Left kidney (tissue), 2 donors: ENCODE results near the gene PPP2R5C. TPM values are rescaled to one million over a fixed set of nuclear protein-coding genes. Genes with fewer than 3 reads are reported as not detected.

Experiments used
- DNase-seq: peaks from one replicate; pipeline ENCODE4 v3.0.0-alpha.2; 2013
- polyA plus RNA-seq: library from polyadenylated mRNA; unstranded; fragments of 120-200 nt; gene quantifications from one replicate; pipeline ENCODE4 v1.2.1, GENCODE V29; 2013; ENCODE audit not compliant: insufficient read length

Gene PPP2R5C
- polyA plus RNA-seq, 1 donor: 116 TPM

GRCh38 chr14:101887219-101887618, 125.7 kb downstream of the PPP2R5C start:
- no peak for DNase-seq

- no peak for DNase-seq
Observed at GRCh38 chr14:101888182-101888581, 126.7 kb downstream of the PPP2R5C start.

DNA sequence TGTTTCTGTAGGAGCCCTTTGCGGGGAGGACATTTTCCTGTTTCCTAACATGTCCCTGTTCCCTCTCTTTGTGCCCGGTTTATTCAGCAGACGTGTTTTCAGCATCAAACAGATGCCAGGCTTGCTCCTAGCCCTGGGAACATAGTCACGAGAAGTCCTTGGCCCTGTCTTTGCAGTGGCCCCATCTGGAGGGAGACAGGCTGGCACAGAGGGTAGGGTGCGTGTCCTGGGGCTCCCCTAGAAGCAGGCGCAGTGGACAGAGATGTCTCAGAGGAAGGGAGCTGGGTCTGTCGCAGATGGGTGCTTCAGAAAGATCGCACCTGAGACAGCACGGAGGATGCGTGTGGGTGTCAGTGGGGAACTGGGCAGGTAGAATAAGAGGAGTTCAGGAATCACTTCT, 127.9 kb downstream of the PPP2R5C start:
- no peak for DNase-seq

GRCh38 chr14:101889898-101890297, 128.4 kb downstream of the PPP2R5C start:
- no peak for DNase-seq

DNA sequence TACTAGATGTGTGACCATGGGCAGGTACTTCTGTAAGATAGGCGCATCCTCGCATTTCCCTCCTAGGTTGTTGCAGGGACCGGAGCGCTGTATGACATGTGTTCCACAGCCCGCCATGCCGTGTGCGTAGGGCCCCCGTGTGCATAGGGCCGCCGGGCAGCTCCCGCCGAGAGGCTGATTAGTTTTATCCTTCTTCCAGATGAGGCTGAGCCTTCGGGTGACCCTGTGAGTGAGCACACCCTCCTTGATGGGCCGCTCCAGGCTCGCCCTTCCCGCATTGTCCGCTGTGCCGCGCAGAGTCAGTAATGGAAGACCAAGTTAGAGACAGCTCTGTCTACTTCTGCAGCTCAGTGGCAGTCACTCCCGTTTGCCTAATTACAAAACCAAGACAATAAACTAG, 130.0 kb downstream of the PPP2R5C start:
- no peak for DNase-seq

DNA sequence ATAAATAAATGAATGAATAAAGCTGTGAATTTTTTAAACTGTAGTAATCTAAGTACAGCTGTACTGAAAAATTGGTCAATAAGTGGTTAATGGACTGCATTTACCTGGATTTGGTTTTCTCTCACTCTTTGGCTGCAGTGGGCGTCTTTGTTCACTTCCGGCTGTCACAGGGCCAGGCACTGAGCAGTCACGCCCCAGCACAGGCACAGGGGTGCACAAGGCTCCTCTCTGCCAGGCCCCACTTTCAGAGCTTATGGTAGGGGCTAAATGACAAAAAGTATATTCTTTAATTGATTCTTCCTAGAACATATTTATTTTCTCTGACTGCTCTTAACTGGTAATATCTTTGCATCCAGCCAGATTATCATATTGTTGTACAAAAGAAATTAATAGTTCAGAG, 132.2 kb downstream of the PPP2R5C start:
- no peak for DNase-seq

DNA sequence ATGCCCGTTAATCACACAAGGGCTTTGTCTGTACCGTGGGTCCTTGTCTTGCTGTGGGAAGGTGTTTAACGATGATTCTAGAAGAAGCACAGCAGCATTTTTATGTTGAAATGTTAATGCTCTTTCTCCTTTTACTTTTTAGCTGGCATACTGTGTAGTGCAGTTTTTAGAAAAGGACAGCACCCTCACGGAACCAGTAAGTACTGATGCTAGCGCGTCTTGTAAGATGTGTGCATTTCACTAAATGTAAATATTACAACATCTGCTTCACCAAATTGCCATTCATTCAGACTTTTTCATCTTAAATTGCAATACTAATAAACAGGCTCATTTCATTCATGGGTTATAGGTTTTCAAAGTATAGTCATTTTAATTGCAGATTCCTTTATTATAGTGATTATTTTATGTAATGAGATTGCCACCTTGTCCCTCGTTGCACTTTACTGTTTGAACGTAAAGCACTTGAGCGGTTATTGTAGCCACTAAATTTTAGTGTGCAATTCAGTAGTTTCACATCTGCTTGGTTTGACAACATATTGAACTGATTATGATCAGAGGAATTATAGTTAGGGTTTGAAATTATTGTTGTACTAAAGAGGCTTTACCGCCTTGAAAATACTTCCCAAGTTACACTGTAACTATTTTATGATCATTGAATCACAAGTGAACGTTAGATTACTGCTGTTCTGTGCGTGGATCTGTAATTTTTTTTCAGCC, 133.0 kb downstream of the PPP2R5C start:
- DNase-seq: no peak

DNA sequence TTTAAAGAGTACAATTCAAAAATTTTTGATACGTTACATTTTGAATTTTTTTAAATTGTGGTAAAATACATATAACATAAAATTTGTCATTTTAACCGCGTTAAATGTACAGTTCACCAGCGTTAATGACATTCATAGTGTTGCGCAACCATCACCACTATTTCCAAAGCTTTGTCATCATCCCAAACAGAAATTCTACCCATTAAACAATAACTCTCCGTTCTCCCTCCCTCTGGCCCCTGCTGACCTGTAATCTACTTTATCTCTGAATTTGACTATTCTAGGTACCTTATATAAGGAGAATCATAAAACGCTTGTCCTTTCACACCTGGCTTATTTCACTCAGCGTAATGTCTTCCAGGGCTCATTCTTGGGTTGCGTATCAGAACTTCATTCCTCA, 133.7 kb downstream of the PPP2R5C start:
- no peak for DNase-seq

GRCh38 chr14:101897326-101897725, 135.8 kb downstream of the PPP2R5C start:
- DNase-seq: no peak

- no peak for DNase-seq
Observed at GRCh38 chr14:101898416-101898815, 136.9 kb downstream of the PPP2R5C start.

GRCh38 chr14:101899263-101899662, 137.8 kb downstream of the PPP2R5C start:
- DNase-seq: no peak

GRCh38 chr14:101900253-101900652, 138.7 kb downstream of the PPP2R5C start:
- no peak for DNase-seq

DNA sequence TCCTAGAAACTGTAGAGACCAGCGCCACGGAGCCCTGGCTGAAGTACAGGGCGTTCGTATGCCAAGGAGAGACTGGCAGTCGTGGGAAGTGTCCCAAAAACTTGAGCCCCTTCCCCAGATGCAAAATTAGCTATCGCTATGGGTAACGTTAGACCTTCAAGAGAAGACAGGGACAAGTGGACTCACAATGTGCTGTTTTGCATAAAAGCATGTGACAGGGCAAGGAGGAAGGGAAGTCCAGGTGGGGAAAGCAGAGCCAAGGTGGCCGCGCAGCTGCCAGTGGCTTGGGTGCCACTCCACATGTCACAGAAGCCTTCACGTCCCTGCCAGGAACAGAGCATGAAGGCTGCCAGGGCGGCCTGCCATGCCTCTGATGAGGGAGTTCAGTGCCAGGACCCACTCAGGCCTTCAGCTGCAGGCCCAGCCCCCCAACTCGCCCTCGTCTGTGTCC, 141.6 kb downstream of the PPP2R5C start:
- DNase-seq: no peak

DNA sequence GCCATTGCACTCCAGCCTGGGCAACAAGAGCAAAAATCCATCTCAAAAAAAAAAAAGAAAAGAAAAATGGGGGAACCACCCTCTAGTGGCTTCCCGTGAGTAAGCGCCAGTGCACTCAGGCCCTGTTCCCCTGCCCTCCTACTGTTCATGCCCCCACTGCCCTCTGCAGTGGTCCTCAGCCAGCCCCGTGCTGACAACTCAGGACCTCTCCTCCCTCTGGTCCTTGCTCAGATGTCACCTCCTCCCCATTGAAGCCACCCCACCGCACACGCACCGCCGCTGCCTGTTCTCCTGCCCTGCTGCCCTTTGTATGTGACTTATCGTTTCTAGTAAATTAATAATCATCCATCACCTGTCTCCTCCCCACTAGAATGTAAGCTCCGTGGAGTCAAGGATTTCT, 144.1 kb downstream of the PPP2R5C start:
- DNase-seq: no peak

DNA sequence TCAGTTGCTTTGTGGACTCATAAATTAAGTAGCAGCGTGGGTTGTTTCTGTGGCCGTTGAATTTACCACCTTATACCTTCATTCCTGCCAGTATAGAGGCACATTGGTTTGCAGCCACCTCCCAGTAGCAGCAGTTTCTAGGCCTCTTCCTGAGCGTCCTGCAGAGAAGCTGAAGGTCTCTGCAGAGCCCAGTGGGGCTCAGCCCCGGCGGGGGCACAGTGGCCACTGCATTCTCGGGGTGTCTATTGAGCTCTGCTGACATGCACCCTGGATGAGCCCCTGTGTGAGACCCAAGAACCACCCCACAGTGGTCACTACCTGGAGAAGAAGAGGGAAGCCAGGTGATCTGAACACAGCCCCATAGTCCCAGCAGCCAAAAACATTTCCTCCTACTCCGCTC, 145.1 kb downstream of the PPP2R5C start:
- no peak for DNase-seq

- no peak for DNase-seq
Observed at GRCh38 chr14:101907619-101908018, 146.1 kb downstream of the PPP2R5C start.

GRCh38 chr14:101908795-101909194, 147.3 kb downstream of the PPP2R5C start:
- no peak for DNase-seq

- no peak for DNase-seq
Observed at GRCh38 chr14:101909371-101910096, 148.0 kb downstream of the PPP2R5C start.

DNA sequence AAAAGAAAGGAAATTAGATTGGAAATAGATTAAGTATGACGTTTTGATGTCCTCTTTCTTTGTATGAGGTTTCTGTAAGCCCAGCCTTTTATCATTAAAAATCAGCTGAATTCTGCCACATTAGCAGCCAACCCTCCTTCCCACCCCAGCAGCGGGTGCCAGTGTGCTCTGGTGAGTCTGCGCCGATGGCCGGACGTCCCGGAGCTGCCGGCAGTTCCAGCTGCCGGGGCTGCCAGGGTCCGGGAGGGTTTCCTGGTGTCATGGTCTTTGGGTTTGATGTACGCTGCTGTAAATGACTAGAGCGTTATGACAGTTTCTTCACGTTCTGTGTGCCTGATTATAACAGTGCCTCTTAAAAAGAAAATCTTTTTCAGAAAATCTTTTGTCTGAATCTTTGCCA, 151.3 kb downstream of the PPP2R5C start:
- no peak for DNase-seq

DNA sequence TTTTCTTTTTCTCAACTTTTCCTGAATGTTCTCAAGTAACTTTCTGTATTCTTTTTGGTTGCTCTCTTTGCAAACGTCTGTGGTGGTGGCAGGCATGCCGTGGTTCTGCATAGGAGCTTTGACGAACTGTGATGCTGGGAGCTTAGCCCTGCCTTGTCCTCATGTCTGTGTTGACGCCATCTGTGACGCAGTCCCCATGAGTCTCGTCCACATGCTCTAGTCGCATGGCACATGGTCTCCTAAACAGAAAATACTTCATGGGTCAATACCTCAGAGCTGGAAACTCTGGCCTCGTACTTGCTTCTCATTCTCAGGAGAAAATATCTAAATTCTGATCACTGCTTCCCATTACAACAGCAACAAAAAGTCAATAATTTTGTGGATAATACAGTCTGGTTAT, 152.6 kb downstream of the PPP2R5C start:
- no peak for DNase-seq

- DNase-seq: no peak
Observed at GRCh38 chr14:101915871-101916815, 154.6 kb downstream of the PPP2R5C start.

GRCh38 chr14:101916816-101917412, 155.4 kb downstream of the PPP2R5C start:
- no peak for DNase-seq
